PC-3 (cell line): ENCODE data around the gene EDC3.

Experiments used
- EZH2 ChIP-seq: fragments of 300-600 bp; sonication (generic); IDR thresholded peaks from one replicate; pipeline ENCODE4 v1.6.1; 2017; ENCODE audit warnings: antibody characterized with exemption, mild to moderate bottlenecking, low read length; ENCODE audit not compliant: unreplicated experiment
- TF ChIP-seq, protein P1 (sequence below): fragments of 300-600 bp; sonication (generic); conservative IDR thresholded peaks from 2 replicates; pipeline ENCODE4 v1.5.1; 2017; ENCODE audit warnings: antibody characterized with exemption, low read depth, mild to moderate bottlenecking, low read length

DNA sequence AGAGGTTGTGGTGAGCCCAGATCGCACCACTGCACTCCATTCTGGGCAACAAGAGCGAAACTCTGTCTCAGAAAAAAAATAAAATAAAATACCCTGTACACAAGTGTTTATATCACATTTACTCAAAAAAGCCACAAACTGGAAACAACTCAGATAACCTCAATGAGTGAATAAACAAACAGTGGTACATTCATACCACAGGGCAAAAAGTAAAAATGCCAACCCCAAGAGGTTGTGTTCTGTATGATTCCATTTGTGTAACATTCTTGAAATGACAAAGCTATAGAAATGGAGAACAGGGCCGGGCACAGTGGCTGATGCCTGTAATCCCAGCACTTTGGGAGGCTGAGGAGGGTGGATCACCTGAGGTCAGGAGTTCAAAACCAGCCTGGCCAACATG is 12.9 kb downstream of the EDC3 start:
- TF ChIP-seq, protein P1, sequence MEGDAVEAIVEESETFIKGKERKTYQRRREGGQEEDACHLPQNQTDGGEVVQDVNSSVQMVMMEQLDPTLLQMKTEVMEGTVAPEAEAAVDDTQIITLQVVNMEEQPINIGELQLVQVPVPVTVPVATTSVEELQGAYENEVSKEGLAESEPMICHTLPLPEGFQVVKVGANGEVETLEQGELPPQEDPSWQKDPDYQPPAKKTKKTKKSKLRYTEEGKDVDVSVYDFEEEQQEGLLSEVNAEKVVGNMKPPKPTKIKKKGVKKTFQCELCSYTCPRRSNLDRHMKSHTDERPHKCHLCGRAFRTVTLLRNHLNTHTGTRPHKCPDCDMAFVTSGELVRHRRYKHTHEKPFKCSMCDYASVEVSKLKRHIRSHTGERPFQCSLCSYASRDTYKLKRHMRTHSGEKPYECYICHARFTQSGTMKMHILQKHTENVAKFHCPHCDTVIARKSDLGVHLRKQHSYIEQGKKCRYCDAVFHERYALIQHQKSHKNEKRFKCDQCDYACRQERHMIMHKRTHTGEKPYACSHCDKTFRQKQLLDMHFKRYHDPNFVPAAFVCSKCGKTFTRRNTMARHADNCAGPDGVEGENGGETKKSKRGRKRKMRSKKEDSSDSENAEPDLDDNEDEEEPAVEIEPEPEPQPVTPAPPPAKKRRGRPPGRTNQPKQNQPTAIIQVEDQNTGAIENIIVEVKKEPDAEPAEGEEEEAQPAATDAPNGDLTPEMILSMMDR = no peak
- TF ChIP-seq EZH2 = no peak
